Stimulated activated CD8-positive, alpha-beta memory T cell treated with anti-CD3 and anti-CD28 coated beads, Interleukin-4, amount 100 ng/mL, for 4 hours (primary cell): ENCODE results near the gene GABPB1.
"Not testable (repeated sequence)": the region's sequence is repeated elsewhere in the genome, so short reads cannot be mapped to it uniquely, and the experiment has no call there.

ENCODE experiments used
- DNase-seq, 2 donors: peaks; one replicate each; pipeline ENCODE4 v3.0.0-alpha.2; 2020; ENCODE audit warnings: low read depth in 2 of 2, low spot score in 1 of 2

GABPB1 gene

GRCh38 chr15:50354838-50355618, at the start of gene GABPB1:
GABPB1 (minus strand) TSS chr15:50355198; CDS start chr15:50309798, 45,400 bp downstream.
- peak; percentile 70 to 76 for DNase-seq

DNA sequence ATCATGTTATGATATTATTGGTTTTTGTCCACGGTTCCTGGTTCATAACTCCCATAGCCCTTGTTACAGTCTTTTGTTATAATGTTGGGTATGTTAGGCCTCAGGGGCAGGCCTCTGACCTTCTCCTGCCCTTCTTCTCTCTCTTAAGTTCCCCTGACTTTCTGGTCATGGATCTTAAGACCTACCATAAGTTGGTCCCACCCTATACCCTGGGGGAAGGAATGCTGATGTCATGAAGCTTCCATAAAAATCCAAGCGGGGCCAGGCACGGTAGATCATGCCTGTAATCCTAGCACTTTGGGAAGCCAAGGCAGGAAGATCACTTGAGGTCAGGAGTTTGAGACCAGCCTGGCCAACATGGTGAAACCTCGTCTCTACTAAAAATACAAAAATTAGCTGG, 36.6 kb upstream of the GABPB1 start:
- not testable (repeated sequence) for DNase-seq

- DNase-seq: no peak
Observed at GRCh38 chr15:50390554-50391264, 35.7 kb upstream of the GABPB1 start.

- DNase-seq: not testable (repeated sequence)
Observed at GRCh38 chr15:50382408-50382807, 27.4 kb upstream of the GABPB1 start.

GRCh38 chr15:50381438-50381837, 26.4 kb upstream of the GABPB1 start:
- DNase-seq: no peak

DNA sequence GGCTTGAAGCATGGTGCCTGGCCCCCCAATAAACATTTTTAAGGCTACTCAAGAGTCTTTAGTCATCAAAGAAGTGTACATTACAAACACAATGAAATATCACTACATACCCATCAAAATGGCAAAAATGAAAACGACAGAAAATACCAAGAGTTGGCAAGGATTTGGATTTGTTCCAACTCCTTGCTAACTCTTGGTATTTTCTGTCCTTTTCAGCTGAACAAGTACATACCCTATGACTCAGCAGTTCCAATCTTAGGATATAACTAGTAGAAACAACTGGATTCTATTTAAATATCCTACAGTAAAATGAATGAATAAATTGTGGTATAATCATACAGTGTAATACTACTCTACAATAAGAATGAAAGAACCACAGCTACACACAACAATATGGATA, 25.1 kb upstream of the GABPB1 start:
- no peak for DNase-seq

DNA sequence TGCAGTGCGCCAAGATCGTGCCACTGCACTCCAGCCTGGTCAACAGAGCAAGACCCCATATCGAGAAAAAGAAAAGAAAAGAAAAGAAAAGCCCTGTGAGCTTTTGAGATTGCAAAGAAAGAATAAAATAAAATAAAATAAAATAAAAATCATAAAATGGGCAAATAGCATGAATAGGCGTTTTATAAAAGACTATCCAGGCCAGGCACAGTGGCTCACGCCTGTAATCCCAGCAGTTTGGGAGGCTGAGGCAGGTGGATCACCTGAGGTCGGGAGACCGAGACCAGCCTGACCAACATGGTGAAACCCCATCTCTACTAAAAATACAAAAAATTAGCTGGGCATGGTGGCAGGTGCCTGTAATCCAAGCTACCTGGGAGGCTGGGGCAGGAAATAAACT, 24.4 kb upstream of the GABPB1 start:
- DNase-seq: not testable (repeated sequence)

GRCh38 chr15:50378776-50379175, 23.8 kb upstream of the GABPB1 start:
- DNase-seq: no peak

DNA sequence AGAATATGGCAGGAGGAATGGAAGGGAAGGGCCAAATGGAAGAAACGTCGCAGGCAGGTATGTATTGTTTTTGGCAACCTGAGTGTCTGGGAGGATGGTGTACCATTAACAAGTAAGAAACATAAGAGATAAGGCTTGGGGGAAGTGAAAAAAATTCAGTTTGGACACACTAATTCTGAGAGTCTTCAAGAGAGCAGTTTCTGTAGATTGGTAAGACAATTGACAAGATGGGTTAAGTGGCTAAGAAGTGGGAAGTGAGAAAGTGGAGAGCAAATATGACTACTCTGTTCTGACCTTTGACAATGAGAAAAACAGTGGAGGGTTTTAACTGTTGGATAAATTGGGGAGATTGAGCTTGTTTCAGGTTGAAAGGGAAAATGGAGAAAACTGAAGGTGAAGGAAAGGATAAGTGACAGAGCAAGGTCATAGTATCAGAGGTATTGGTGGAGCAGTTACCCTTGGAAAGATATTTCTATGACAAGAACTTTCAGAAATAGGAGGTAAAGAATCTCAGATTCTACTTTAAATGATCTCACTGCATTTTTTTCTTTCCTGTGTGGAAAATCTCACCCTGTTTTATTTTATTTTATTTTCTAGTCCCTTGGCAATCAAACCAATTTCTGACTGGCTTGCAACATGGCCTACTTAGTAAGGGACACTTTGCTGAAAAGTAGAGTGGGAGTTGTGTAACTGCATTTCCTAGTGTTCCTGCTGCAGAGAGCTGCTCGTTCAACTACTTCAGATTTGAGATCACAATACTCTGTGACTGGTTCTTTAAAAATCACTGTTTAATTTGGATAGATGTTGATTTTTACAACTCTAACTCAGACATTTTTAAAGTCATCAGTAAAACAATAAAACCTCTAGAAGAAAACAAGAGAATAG, 23.1 kb upstream of the GABPB1 start:
- DNase-seq: no peak

GRCh38 chr15:50369564-50369963, 14.6 kb upstream of the GABPB1 start:
- DNase-seq: not testable (repeated sequence)

DNA sequence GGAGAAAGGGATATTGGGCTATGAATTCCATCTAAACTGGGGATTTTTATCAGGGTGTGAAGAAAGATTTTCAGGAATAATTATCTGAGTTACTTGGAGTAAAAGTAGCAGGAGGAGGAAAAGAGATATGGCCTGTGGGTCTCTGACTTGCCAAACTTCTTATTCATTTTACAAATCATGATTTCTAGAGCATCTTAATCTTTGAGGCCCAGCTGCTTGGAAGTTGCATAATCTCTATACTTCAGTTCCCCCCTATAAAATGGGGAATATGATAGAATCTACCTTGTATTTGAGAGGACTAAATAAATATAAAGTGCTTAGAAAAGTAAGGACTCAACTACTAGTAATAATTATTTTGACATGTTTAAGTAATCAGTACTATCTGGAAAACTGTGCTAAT, 11.0 kb upstream of the GABPB1 start:
- no peak for DNase-seq

- DNase-seq: no peak
Observed at GRCh38 chr15:50365570-50365969, 10.6 kb upstream of the GABPB1 start.

GRCh38 chr15:50363612-50364011, 8.6 kb upstream of the GABPB1 start:
- DNase-seq: no peak

- DNase-seq: no peak
Observed at GRCh38 chr15:50361756-50362155, 6.8 kb upstream of the GABPB1 start.

DNA sequence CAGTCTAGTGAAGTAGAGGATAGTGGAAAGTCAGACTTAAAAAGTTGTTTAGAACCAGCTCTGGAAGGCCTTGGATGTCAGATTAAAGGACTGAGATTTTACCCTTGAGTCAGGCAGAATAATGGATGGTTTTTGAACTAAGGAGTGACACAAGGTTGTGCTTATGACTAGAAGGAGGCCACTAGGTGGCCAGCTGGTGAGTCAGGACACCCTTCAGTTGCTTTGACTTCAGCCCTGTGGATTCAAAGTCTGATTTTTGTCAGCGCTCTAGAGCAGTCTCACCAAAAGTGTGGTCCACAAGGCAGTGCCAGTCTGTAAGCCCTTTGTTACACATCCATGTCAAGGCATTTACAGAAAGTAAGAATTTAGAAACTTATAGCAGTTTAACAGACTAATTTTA, 3.8 kb upstream of the GABPB1 start:
- DNase-seq: no peak

DNA sequence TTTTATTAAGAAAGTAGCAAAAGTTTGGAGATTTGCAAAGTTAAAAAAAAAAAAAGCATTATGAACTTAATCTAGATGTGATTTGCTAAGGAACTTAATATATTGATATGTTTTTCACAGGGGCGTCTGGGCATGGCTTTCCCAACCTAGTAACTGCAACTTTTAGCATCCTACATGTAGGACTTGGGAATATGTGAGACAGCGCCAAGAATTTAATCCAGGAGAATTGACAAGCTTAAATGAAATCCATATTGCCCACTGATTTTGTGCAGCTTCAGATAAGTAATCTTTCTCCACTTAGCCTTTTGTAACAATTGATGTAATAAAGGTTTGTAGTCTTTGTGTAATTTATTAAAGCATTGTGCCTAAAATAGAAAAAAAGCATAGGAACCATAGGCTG, 982 bp upstream of the GABPB1 start:
- no peak for DNase-seq

- no peak for DNase-seq
Observed at GRCh38 chr15:50355619-50355905, 564 bp upstream of the GABPB1 start.

DNA sequence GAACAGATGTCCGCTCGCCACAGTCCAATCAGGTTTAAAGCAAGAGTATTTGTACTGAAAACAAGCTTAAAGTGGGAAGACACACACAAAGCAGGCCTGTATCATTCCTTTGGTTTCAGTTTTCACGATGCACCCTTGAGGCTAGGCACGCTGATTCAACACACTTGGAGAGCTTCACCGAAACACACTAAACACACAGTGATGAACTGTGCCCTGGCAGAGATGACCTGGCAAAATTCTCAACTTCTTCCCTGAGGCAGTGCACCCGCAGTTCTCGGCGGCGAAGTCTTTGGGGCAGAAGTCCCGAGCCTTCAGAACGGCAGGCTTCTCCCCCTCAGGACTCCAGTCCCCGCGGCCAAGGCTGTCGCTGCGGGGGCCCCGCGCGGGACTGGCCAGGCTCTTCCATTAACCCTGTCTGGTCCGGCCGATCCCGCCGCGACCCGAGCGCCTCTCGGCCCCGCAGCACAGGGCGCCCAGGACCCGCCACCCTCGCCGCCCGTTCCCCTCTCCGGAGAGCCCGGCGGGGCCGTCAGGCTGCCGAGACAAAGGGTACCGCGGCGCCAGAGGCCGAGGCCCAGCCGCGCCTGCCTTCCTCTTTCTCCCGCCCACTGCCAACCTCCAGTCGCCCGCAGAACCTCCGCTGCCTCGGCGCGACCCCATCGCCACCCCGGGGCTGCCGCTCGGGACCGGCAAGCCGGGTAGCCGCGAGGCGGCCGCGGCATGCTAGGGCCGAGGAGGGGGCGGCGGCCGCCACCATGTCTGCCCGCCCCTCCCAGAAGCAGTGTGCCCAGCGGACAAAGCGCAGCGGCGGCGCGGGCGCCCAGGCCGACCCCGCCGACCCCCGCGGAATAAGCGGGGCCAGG, 792 bp downstream of the GABPB1 start:
- DNase-seq: peak; percentile 7 to 17

- DNase-seq: no peak
Observed at GRCh38 chr15:50353251-50353974, 1.6 kb downstream of the GABPB1 start.

- DNase-seq: no peak
Observed at GRCh38 chr15:50350621-50351020, 4.4 kb downstream of the GABPB1 start.
